NCI-H446 treated with DMSO at 0.1 percent for 48 hours (cell line): ENCODE data around the gene PYGB.
"Not testable (repeated sequence)": the region's sequence is repeated elsewhere in the genome, so short reads cannot be mapped to it uniquely, and the experiment has no call there.

Experiments
- DNase-seq: peaks from one replicate; lab custom pipeline; 2025; lab: John Stamatoyannopoulos, UW

PYGB gene

DNA sequence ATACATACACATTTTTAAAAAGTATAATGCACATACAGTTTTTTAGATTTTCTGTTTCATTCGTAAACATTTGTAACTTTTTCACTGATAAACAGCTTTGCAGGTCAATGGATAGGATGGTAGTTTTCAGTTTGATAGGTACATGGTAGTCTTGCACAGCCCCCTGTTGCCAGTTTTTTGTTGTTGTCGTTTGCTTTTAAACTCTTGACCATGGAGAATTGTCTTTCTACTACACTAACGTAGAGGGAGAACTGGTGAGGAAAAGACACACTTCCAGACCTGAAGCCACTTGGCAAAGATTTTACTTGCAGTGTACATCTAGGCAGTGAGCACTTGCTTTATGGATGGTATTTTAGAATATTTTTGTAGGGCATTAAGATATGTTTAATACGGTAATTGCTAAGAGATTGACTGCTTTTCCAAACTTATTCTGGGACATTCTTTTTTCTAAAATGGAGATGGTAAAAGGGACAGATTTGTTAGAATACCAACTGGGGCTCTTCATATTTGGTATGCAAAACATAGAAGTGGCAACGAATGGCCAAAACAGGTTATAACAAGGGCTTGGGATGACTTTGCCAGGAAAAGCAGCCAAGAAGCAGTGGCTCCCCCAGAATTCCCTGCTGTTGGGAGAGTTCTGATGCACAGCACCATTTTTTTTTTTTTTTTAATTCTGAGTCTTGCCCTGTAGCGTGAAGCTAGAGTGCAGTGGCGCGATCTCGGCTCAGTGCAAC, 1.5 kb downstream of the PYGB start:
- DNase-seq: peak; percentile 62

DNA sequence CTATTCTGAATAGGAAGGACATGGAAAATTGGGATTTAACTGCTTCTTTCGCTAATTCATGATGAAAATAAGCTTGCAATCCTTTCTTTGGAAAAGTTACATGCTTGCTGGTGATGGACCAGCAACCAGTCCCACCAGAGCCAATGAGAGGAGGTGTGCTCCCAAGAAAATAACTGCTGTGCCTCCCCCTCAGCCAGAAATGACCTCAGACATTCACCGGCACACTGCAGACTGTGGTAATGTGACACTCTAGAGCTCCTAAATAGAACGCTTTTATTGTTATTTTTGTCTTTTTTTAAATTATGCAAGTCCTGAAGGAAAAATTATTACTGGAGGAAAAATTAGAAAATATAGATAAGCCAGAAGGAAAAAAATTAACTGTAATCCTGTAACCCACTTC, 2.6 kb downstream of the PYGB start:
- DNase-seq: no peak

DNA sequence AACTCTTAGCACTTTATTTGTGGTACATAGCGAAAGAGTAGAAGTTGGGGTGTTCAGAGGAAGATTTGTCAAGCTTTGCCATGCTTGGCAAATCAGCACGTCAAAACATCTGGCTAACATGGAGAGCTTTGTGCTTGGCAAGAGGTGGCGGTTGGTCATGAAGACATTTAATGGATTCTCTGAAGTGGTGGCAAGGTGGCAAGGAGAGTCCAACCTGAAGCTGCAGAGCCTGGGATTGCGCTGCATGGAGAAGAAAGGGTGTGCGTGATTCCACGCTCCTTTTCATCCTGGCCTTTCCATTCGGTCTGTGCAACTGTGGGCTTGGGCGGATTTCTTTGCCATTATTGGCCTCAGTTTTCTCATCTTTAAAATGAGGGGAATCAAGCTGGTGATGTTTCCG, 3.1 kb downstream of the PYGB start:
- no peak for DNase-seq

GRCh38 chr20:25251558-25251957, 3.7 kb downstream of the PYGB start:
- DNase-seq: no peak

DNA sequence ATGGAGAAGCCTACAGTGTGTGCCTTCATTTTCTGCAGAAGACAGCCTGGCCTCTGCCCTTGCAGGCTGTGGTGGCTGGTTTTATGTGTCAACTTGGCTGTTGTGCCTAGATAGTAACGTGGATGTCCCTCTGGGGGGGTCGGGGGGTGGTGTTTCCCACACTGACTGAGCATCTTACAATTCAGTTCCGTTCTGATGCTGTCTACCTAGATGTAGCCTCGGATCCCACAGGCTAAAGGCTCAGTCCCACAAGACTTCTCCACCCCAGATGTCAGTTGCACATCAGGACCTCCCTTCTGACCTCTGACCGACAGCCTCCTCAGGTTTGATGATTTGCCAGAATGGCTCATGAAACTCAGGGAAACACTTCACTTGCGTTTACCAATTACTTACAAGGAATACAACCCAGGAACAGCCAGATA, 4.4 kb downstream of the PYGB start:
- no peak for DNase-seq

- DNase-seq: no peak
Measured at GRCh38 chr20:25252686-25253421, 5.0 kb downstream of the PYGB start.

DNA sequence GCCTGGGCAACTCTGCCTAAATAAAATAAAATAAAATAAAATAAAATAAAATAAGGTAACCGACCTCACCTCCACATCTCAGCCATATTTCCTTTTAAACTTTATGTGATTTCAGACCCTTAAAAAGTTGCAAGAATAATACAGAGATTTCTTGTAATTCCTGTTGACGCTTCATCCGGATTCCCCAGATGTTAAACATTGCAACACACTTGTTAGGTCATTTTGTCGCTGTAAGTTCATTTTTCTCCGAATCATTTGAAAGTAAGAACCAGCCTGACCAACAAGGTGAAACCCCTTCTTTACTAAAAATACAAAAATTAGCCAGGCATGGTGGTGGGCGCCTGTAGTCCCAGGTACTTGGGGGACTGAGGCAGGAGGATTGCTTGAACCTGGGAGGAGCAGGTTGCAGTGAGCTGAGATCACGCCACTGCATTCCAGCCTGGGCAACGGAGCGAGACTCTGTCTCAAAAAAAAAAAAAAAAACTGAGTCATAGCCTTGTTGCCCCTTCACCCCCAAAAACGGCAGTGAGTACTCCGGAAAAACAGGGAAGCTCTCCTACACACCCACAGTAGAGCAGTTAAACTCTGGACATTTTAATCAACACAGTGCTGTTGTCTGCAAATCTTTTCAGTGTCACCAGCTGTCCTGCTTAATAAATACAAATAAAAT, 5.9 kb downstream of the PYGB start:
- no peak for DNase-seq

DNA sequence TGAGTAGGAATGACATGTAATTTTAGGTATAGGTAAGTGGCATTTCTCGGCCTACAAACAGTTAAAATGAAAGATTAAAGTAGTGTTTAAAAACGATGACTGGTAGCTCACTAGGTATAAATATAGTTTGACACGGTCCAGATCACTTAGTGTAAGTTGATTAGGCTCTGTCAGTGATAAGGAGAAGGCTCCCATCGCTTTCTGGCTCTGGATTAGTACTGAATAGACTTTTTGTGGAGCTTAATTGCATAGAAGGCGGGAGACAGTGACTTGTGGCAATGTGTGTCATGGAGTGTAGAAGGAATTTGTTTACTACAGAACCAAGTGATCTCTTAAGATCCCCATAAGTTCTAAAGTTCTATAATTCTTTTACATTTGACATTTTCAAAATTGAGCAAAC, 6.7 kb downstream of the PYGB start:
- DNase-seq: no peak

DNA sequence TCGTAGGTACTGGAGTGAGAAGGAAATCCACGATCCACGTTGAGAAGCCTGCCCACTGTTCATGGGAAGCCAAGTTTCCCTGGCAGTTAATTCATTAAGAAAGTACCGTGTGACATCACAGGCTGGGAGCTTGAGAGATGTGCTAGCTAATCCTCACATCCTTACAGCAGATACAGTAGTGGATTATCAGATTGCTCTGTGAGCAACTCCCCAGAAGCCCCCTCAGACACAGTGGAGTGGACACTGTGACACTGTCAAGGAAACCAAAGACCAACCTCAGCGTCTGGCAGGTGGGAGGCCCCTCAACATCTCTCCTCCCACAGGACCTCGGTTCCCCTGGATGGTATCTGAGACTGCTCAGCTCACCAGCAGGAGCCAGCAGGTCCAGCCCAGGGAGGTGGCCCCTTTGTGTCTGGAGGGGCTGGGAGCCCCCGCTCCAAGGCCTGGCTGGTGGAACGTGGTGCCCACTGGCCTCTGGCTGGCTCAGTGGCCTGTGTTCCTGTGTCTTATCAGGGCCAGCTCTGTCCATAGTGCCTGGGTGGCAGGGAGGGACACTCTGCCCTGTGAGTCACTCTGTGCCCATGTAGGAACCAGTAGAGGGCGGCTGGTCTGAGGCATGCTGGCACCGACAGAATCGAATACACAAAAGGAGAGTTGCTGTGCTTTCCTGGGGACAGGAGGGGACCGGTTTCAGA, 7.2 kb downstream of the PYGB start:
- DNase-seq: no peak

GRCh38 chr20:25256226-25256859, 8.5 kb downstream of the PYGB start:
- DNase-seq: no peak

DNA sequence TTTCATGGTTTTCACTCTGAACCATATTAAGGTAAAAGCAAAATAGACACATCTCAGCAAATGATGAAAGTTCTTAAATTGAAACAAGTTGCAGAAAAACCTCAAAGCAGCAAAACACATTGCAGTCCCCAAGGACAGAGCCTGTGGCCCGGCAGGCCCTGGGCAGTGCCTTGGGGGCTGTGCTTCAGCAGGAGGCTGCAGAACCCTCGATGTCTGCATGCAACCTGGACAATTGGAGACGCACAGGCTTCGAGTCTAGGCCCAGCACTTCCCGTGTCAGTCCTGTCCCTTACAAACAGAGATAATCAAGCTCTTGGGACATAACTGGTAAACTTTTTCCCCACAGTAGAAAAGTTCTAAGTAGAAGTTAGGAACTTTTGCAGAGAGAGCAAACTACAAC, 9.2 kb downstream of the PYGB start:
- no peak for DNase-seq

GRCh38 chr20:25257756-25258475, 10.0 kb downstream of the PYGB start:
- DNase-seq: no peak

- DNase-seq: no peak
Measured at GRCh38 chr20:25258476-25258805, 10.6 kb downstream of the PYGB start.

GRCh38 chr20:25258828-25259227, 10.9 kb downstream of the PYGB start:
- no peak for DNase-seq

- DNase-seq: no peak
Measured at GRCh38 chr20:25259358-25259757, 11.5 kb downstream of the PYGB start.

DNA sequence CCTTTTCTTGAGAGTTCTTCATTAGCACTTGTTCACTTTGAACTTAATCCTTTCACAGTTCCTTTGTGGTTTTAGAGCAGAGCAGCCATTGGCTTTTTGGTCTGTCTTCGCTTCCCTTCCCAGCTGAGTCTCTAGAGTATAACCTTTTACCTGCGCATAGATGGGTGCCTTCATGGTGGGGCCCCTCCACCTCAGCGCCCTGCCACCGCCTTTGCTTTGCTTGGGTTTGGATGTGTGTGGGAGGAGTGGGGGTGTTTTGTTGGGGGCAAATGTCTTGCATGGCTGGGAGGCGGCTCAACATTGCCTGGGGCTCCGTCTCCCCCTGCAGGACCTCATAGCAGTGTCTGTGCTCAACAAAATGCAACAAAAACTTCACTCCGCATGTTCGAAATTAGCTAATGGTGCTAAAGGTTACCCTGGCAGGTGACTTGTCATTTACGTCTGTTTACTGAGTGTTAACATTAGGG, 11.9 kb downstream of the PYGB start:
- DNase-seq: no peak

- not testable (repeated sequence) for DNase-seq
Measured at GRCh38 chr20:25260770-25261437, 13.0 kb downstream of the PYGB start.

- no peak for DNase-seq
Measured at GRCh38 chr20:25269057-25269832, 21.4 kb downstream of the PYGB start.

DNA sequence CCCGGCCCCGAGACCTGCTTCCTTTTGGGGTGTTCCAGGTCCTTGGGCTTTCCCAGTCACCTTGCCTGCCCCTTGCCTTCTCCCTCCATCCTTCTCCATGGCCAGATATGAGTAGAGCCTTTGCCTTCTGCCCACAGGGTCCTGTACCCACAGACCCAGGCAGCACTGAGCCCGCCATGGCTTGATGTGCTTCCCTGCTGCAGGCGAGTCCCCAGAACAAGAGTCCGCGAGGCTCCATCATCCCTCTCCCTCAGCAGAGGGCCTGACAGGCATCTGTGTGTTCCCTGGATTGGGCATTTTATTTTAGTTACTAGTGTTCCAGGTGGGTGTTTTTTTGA, 21.9 kb downstream of the PYGB start:
- no peak for DNase-seq

DNA sequence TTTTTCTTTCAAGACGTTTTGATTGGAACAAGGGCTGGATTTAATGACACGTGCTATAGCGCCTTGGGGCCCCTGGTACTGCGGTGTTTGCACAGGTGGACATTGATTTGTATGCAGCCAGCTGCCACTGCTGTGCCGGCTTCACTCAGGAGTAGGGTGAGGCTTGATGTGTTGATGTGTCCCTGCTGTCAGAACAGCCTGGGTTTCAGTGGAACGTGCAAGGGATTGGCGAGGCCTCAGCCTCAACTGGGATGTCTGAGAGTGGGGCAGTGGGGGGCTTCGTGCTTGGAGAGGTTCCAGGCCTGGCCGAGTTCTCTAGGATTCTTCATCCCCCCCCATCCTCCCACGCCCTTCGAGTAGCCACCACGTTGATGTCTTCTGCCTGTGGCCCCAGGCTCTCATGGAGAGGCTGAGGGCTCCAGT, 23.0 kb downstream of the PYGB start:
- no peak for DNase-seq
